Activated CD4-positive, CD25-positive, alpha-beta regulatory T cell treated with anti-CD3 and anti-CD28 coated beads, Interleukin-2, amount 50 U/mL, for 16 hours (primary cell): ENCODE data around the gene TMEM209.
"Not testable (repeated sequence)": the region's sequence is repeated elsewhere in the genome, so short reads cannot be mapped to it uniquely, and the experiment has no call there.

Experiments
- DNase-seq: peaks from one replicate; pipeline ENCODE4 v3.0.0-alpha.2; 2020; ENCODE audit warnings: low read depth, low spot score

The TMEM209 gene

GRCh38 chr7:130127404-130127803 is 77.8 kb downstream of the TMEM209 start:
- no peak for DNase-seq

GRCh38 chr7:130126840-130127239 is 78.4 kb downstream of the TMEM209 start:
- not testable (repeated sequence) for DNase-seq

GRCh38 chr7:130124711-130125110 is 80.5 kb downstream of the TMEM209 start:
- no peak for DNase-seq

GRCh38 chr7:130123501-130123900 is 81.7 kb downstream of the TMEM209 start:
- no peak for DNase-seq

- DNase-seq = no peak
Measured at GRCh38 chr7:130118801-130119200, 86.4 kb downstream of the TMEM209 start.

- no peak for DNase-seq
Measured at GRCh38 chr7:130118294-130118693, 86.9 kb downstream of the TMEM209 start.

GRCh38 chr7:130114776-130115175 is 90.4 kb downstream of the TMEM209 start:
- DNase-seq = no peak
